VCaP (cell line): Measurements from ENCODE around the gene COL6A1.

Experiments
- H3K27ac ChIP-seq: fragments of 450-650 bp; 2 replicates; pipeline ENCODE4 v1.5.1; 2017
- CTCF ChIP-seq: fragments of 450-650 bp; conservative IDR thresholded peaks from 2 replicates; pipeline ENCODE4 v1.5.1; 2017; ENCODE audit warnings: mild to moderate bottlenecking, moderate library complexity

The COL6A1 gene

GRCh38 chr21:46036696-46037330 is 55.2 kb downstream of the COL6A1 start:
- no peak for TF ChIP-seq CTCF
- H3K27ac ChIP-seq, result no peak overlapping the region

- no peak overlapping the region for H3K27ac ChIP-seq
- TF ChIP-seq CTCF, result no peak
Observed at GRCh38 chr21:46037331-46038325, 56.1 kb downstream of the COL6A1 start.

GRCh38 chr21:46038341-46038829 is 56.8 kb downstream of the COL6A1 start:
- no peak for TF ChIP-seq CTCF

GRCh38 chr21:46038871-46039397 is 57.4 kb downstream of the COL6A1 start:
- H3K27ac ChIP-seq, result no peak overlapping the region
- TF ChIP-seq CTCF, result no peak

More at GRCh38 chr21:46038341-46038829, 56.8 kb downstream of the COL6A1 start:
- H3K27ac ChIP-seq, result no peak overlapping the region

DNA sequence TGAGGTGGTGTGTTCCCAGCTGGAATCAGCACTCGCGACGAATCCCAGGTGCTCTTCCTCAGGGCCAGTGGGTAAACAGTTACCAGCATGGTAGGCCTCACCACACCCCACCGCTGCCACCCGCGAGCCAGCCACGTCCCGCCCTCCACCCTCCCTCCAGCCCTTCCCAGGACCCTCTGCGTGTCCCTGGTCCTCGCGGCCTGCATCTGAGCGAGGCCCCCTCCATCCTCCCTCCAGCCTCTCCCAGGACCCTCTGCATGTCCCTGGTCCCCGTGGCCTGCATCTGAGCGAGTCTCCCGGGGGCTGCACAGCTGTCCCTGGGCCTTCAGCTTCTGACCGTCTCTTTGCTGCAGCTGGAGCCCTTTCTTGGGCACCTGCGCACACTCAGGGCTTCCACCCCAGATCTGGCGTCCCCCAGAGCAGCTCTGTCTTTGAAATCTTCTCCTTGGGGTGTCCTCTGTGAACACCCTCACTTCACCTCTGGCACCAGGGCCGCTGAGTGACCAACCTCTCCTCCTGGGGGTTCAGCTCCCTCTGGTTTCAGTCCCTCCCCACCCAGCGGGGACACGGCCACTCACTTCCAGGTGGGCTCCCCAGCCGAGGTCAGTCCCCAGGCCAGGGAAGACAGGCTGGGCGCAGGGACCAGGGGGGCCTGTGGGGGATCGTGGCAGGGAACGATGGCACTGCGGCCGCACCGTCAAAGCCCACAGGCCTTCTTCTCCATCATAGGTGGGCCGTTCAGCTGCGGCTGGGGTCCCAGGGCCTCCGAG is 58.5 kb downstream of the COL6A1 start:
- no peak for TF ChIP-seq CTCF
- no peak overlapping the region for H3K27ac ChIP-seq

GRCh38 chr21:46040707-46041106 is 59.1 kb downstream of the COL6A1 start:
- no peak overlapping the region for H3K27ac ChIP-seq
- no peak for TF ChIP-seq CTCF
